ENCODE results near the gene ZNF280A. TPM values are rescaled to one million over a fixed set of nuclear protein-coding genes. Genes with fewer than 3 reads are reported as not detected.

Gene ZNF280A
- total RNA-seq, 2 donors from 2014 or later: not detected

GRCh38 chr22:22531770-22532546, 11.9 kb upstream of the ZNF280A start:
- Histone ChIP-seq H3K36me3 (replicated peaks in 1 of 2; ENCODE audit: insufficient read depth in 1 of 2, low read depth in 2 of 2) (no peaks in the 10 kb centered on the region), H3K27ac (no peak overlapping the region), H3K4me1 (no peaks in the 10 kb centered on the region), H3K4me3 (no peak overlapping the region), H3K27me3 (no peaks in the 10 kb centered on the region), H3K9me3 (no peaks in the 10 kb centered on the region)
- TF ChIP-seq POLR2A (IDR thresholded peaks at IDR 0.05) (no peak), CTCF (IDR thresholded peaks at IDR 0.05) (no peak)
- WGBS, 2 donors: 68 to 71% methylated on average over 7 of the region's 7 CpGs
- intact Hi-C loops (cut with DNase I): no loop called here
- no peak for ATAC-seq
- DNase-seq: no peak

GRCh38 chr22:22528780-22529179, 8.7 kb upstream of the ZNF280A start:
- intact Hi-C loops (cut with DNase I): no loop called here
- Histone ChIP-seq H3K4me1 (no peaks in the 10 kb centered on the region), H3K4me3 (no peak overlapping the region), H3K36me3 (replicated peaks in 1 of 2; ENCODE audit: insufficient read depth in 1 of 2, low read depth in 2 of 2) (no peaks in the 10 kb centered on the region), H3K27me3 (no peaks in the 10 kb centered on the region), H3K9me3 (no peaks in the 10 kb centered on the region), H3K27ac (no peak overlapping the region)
- DNase-seq (no peak), ATAC-seq (no peak)
- WGBS, 2 donors: 89 to 90% methylated on average over 2 of the region's 2 CpGs
- TF ChIP-seq CTCF (IDR thresholded peaks at IDR 0.05): no peak
- no peak for TF ChIP-seq POLR2A (IDR thresholded peaks at IDR 0.05)

GRCh38 chr22:22527312-22527711, 7.2 kb upstream of the ZNF280A start:
- Histone ChIP-seq H3K4me3 (no peak overlapping the region), H3K9me3 (no peaks in the 10 kb centered on the region), H3K4me1 (no peaks in the 10 kb centered on the region), H3K27ac (no peak overlapping the region), H3K36me3 (replicated peaks in 1 of 2; ENCODE audit: insufficient read depth in 1 of 2, low read depth in 2 of 2) (no peaks in the 10 kb centered on the region), H3K27me3 (no peaks in the 10 kb centered on the region)
- intact Hi-C loops (cut with DNase I): no loop called here
- no peak for DNase-seq
- WGBS, 2 donors: 75 to 78% methylated on average over 5 of the region's 5 CpGs
- no peak for ATAC-seq
- TF ChIP-seq POLR2A (IDR thresholded peaks at IDR 0.05) (no peak), CTCF (IDR thresholded peaks at IDR 0.05) (no peak)

GRCh38 chr22:22526125-22526912, 6.2 kb upstream of the ZNF280A start:
- DNase-seq (no peak), ATAC-seq (no peak)
- no peaks in the 10 kb centered on the region for H3K9me3 ChIP-seq
- no peak for TF ChIP-seq POLR2A (IDR thresholded peaks at IDR 0.05)
- TF ChIP-seq CTCF (IDR thresholded peaks at IDR 0.05): no peak
- no peaks in the 10 kb centered on the region for H3K4me1 ChIP-seq
- H3K4me3 ChIP-seq: no peak overlapping the region
- H3K27me3 ChIP-seq: no peaks in the 10 kb centered on the region
- 68 to 77% methylated on average over 3 to 4 of the region's 4 CpGs for WGBS, 2 donors
- intact Hi-C loops (cut with DNase I): no loop called here
- H3K36me3 ChIP-seq (replicated peaks in 1 of 2; ENCODE audit: insufficient read depth in 1 of 2, low read depth in 2 of 2): no peaks in the 10 kb centered on the region
- no peak overlapping the region for H3K27ac ChIP-seq
